Loucy (cell line): ENCODE measurements around the gene SMTN.

Experiments
- CTCF ChIP-seq: fragments of 200-600 bp; sonication (generic); conservative IDR thresholded peaks from 2 replicates; pipeline ENCODE4 v1.5.1; 2014; ENCODE audit warnings: mild to moderate bottlenecking, antibody characterized with exemption, low read length
- EZH2phosphoT487 ChIP-seq: fragments of 200-600 bp; IDR thresholded peaks from 2 replicates; pipeline ENCODE4 v1.6.1; 2018; ENCODE audit warnings: antibody characterized with exemption, mild to moderate bottlenecking, moderate library complexity, borderline replicate concordance

DNA sequence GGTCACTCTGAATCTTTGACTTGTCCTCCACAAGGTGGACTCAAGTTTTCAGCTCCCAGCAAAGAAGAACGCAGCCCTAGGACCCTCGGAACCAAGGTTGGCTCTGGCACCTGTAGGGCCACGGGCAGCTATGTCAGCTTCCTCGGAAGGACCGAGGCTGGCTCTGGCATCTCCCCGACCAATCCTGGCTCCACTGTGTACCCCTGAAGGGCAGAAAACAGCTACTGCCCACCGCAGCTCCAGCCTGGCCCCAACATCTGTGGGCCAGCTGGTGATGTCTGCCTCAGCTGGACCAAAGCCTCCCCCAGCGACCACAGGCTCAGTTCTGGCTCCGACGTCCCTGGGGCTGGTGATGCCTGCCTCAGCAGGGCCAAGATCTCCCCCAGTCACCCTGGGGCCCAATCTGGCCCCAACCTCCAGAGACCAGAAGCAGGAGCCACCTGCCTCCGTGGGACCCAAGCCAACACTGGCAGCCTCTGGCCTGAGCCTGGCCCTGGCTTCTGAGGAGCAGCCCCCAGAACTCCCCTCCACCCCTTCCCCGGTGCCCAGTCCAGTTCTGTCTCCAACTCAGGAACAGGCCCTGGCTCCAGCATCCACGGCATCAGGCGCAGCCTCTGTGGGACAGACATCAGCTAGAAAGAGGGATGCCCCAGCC, 43.8 kb downstream of the SMTN start:
- TF ChIP-seq CTCF (no peak), EZH2phosphoT487 (no peak)
